Upper lobe of right lung (tissue), 1 donor: ENCODE measurements around the gene APP. TPM values are rescaled to one million over a fixed set of nuclear protein-coding genes. Genes with fewer than 3 reads are reported as not detected.

Source experiments
- ATAC-seq: fragments of 200-7000 bp; cut with Tn5 transposase; one replicate; pipeline ENCODE4 v1.9.1; 2020; ENCODE audit warnings: mild to moderate bottlenecking, moderate library complexity
- DNase-seq: peaks from one replicate; pipeline ENCODE4 v3.0.0-alpha.2; 2020
- H3K27ac ChIP-seq: fragments of 200-600 bp; one replicate; pipeline ENCODE4 v1.8.0; 2022
- H3K27me3 ChIP-seq: fragments of 200-600 bp; one replicate; pipeline ENCODE4 v1.8.0; 2022; ENCODE audit warnings: mild to moderate bottlenecking
- H3K36me3 ChIP-seq: fragments of 200-600 bp; one replicate; pipeline ENCODE4 v1.8.0; 2022
- H3K4me1 ChIP-seq: fragments of 200-600 bp; one replicate; pipeline ENCODE4 v1.8.0; 2022
- H3K4me3 ChIP-seq: fragments of 200-600 bp; one replicate; pipeline ENCODE4 v1.8.0; 2022; ENCODE audit warnings: mild to moderate bottlenecking
- H3K9me3 ChIP-seq: fragments of 200-600 bp; one replicate; pipeline ENCODE4 v1.8.0; 2022
- intact Hi-C: fragments of 100-400 bp; cut with DNase I; formaldehyde crosslinking; loops from one replicate; pipeline ENCODE4 v1.11.0; 2022
- total RNA-seq: library from RNA; stranded (reverse); fragmentation: NEBNext Ultra II Directional; extraction: Animal tissue kit (Norgen Biotek cat#: 25700); gene quantifications from one replicate; pipeline ENCODE4 v1.2.1, GENCODE V29; 2021
- TF ChIP-seq, protein P1 (sequence below): fragments of 200-600 bp; IDR thresholded peaks from one replicate; pipeline ENCODE4 v1.8.0; 2022; ENCODE audit warnings: antibody characterized with exemption
- donor health status: DM: no; HTN: yes; CAD: no; lungs with severe emphysema.

APP gene
- total RNA-seq, 1 donor from 2014 or later = 480 TPM

DNA sequence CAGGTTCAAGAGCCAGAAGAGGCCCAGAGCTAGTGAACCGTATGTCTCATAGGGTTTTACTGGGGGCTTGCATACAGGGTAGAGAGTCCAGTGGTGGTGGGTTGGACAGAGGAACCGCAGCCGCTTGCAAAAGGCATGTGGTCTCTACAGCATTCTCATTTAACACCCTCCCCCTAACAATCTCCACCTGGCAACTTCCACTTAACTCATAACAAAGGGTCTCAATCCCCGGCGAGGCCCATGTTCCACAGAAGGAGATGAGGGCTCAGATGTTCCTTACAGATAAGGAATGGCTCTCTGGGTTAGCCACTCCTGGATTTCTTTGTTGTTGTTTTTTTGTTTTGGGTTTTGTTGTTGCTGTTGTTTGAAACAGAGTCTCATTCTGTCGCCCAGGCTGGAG lies 106.1 kb downstream of the APP start:
- Histone ChIP-seq H3K36me3 (no peaks in the 10 kb centered on the region), H3K9me3 (no peaks in the 10 kb centered on the region), H3K27ac (no peak overlapping the region), H3K27me3 (no peaks in the 10 kb centered on the region), H3K4me1 (peaks cover 8% of the 10 kb centered on the region), H3K4me3 (no peak overlapping the region)
- ATAC-seq (no peak), DNase-seq (no peak)
- intact Hi-C loops = no loop called here
- TF ChIP-seq, protein P1, sequence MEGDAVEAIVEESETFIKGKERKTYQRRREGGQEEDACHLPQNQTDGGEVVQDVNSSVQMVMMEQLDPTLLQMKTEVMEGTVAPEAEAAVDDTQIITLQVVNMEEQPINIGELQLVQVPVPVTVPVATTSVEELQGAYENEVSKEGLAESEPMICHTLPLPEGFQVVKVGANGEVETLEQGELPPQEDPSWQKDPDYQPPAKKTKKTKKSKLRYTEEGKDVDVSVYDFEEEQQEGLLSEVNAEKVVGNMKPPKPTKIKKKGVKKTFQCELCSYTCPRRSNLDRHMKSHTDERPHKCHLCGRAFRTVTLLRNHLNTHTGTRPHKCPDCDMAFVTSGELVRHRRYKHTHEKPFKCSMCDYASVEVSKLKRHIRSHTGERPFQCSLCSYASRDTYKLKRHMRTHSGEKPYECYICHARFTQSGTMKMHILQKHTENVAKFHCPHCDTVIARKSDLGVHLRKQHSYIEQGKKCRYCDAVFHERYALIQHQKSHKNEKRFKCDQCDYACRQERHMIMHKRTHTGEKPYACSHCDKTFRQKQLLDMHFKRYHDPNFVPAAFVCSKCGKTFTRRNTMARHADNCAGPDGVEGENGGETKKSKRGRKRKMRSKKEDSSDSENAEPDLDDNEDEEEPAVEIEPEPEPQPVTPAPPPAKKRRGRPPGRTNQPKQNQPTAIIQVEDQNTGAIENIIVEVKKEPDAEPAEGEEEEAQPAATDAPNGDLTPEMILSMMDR = no peak

DNA sequence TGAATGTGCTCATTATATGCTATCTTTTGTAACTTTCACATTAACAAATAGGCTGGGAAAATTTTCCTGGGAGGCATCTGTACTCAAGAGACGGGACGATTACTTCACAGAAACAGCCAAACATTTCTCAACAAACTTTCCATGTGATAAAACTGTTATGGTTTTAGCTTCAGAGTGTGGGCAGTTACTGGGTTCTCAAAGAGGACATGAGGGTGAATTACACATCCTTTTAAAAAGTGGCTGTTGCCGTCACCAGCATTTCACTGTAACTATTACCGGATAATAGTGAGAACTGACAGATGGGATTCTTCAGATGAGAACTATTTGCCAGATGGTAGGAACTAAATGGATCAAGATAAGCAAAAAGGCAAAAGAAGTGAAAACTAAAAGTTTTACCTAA lies 109.1 kb downstream of the APP start:
- Histone ChIP-seq H3K4me3 (no peak overlapping the region), H3K4me1 (peaks cover 8% of the 10 kb centered on the region), H3K36me3 (no peaks in the 10 kb centered on the region), H3K9me3 (no peaks in the 10 kb centered on the region), H3K27ac (no peak overlapping the region), H3K27me3 (no peaks in the 10 kb centered on the region)
- peak; percentile 61 for ATAC-seq
- intact Hi-C loops = no loop called here
- DNase-seq = no peak
- TF ChIP-seq, protein P1 = no peak

DNA sequence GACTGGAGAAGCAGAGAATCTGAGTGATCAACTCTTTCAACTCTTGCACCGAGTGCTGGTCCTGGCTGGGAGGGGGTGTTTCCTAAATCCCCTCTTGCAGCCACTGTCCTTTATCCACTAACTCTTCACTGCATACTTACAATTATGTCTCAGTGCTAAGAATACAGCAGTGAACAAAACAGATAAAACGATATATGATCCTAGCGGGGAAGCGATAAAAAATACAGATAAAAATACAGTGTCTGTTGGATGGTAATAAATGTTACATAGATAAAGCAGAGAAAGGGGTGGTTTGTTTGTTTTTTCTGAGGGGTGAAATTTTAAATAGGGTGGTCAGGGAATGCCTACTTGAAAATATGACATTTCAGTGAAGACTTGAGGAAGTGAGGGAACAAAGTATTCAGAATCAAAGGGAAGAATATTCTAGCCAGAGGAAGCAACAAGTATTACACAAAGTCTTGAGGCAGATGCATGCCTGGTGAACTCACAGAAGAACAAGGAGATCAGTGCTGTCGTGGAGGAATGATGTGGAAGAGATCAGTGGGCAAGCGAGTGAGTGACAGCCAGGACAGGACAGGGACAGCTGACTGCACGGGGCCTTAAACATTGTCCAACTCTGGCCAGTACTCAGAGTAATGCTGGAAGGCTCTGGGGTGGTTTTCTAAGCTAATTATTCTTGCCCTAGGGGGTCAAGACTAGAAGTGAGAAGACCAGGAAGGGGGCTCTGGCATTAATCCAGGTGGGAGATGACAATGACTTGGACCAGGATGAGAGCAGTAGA lies 110.0 kb downstream of the APP start:
- Histone ChIP-seq H3K27ac (no peak overlapping the region), H3K27me3 (no peaks in the 10 kb centered on the region), H3K4me3 (no peak overlapping the region), H3K4me1 (peaks cover 8% of the 10 kb centered on the region), H3K36me3 (no peaks in the 10 kb centered on the region), H3K9me3 (no peaks in the 10 kb centered on the region)
- TF ChIP-seq, protein P1 = no peak
- intact Hi-C loops = no loop called here
- ATAC-seq (no peak), DNase-seq (no peak)

DNA sequence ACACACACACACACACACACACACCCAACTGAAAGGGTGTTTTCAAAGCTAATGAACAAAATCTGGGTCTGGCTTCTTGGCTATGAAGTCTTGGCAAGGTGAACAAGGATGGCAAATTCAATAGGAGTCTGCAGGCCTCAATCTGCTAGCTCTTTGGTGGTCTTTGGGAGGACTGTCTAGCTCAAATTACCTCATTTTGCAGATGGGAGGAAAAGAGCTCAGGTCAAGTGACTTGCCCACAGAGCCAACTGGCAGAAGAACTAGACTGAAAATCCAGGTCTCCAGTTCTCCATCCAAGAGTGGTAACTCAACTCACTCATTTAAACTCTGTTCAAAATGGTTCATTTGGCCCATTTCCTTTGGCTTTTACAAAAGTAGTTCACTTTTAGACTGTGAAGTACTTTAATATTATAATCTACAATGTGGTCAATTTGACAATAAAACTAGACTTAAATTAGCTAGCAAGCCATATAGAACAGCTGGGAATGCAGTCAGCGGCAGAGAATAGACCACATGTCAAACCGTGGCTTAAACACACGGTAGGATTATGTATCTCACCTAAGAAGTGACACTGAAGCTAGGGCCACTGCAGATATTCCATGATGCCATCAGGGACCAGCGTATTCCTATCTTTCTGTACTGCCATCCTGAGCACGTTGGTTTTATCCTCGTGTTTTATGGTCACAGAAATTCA lies 112.9 kb downstream of the APP start:
- intact Hi-C loops = no loop called here
- Histone ChIP-seq H3K4me3 (no peak overlapping the region), H3K27me3 (no peaks in the 10 kb centered on the region), H3K36me3 (no peaks in the 10 kb centered on the region), H3K9me3 (no peaks in the 10 kb centered on the region), H3K4me1 (peaks cover 8% of the 10 kb centered on the region), H3K27ac (no peak overlapping the region)
- no peak for DNase-seq
- ATAC-seq = no peak
- TF ChIP-seq, protein P1 = no peak

DNA sequence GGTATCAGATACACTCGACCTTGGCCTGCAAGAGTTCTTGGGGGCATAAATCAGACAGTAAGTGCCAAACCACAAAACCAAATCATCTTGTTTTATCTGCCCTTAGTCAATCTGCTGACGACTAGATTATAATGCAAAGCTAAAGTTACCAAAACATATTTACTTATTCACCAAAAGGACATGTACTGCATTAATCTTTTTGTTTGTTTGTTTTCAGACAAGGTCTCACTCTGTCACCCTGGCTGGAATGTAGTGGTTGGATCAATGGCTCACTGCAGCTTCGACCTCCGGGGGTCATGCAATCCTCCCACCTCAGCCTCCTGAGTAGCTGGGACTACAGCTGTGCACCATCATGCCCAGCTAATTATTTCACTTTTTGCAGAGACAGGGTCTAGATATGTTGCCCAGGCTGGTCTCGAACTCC lies 114.7 kb downstream of the APP start:
- H3K27ac ChIP-seq = no peak overlapping the region
- peaks cover 2% of the 10 kb centered on the region for H3K36me3 ChIP-seq
- TF ChIP-seq, protein P1 = no peak
- H3K27me3 ChIP-seq = no peaks in the 10 kb centered on the region
- peaks cover 4% of the 10 kb centered on the region for H3K4me1 ChIP-seq
- ATAC-seq = no peak
- intact Hi-C loops = no loop called here
- DNase-seq = no peak
- no peak overlapping the region for H3K4me3 ChIP-seq
- no peaks in the 10 kb centered on the region for H3K9me3 ChIP-seq
